Smooth muscle cell (in vitro differentiated cells): ENCODE results near the gene ROPN1L. TPM values are rescaled to one million over a fixed set of nuclear protein-coding genes. Genes with fewer than 3 reads are reported as not detected.

Source experiments
- DNase-seq: peaks from one replicate; lab custom pipeline; 2025; ENCODE audit not compliant: unreplicated experiment; lab: John Stamatoyannopoulos, UW
- H2AFZ ChIP-seq: fragments of 200-600 bp; sonication (generic); 2 replicates; pipeline ENCODE4 v1.6.0; 2016; ENCODE audit warnings: antibody characterized with exemption, low read depth, mild to moderate bottlenecking
- H3F3A ChIP-seq: fragments of 200-600 bp; sonication (generic); 2 replicates; pipeline ENCODE4 v1.6.0; 2017; ENCODE audit warnings: antibody characterized with exemption, low read depth
- H3K27ac ChIP-seq: fragments of 200-600 bp; sonication (generic); 2 replicates; pipeline ENCODE4 v1.5.1; 2016; ENCODE audit warnings: low read depth, mild to moderate bottlenecking
- H3K27me3 ChIP-seq: fragments of 200-600 bp; sonication (generic); 2 replicates; pipeline ENCODE4 v1.6.1; 2016; ENCODE audit warnings: low read depth, mild to moderate bottlenecking
- H3K36me3 ChIP-seq: fragments of 200-600 bp; sonication (generic); 2 replicates; pipeline ENCODE4 v1.5.1; 2016; ENCODE audit warnings: low read depth
- H3K4me1 ChIP-seq: fragments of 200-600 bp; sonication (generic); 2 replicates; pipeline ENCODE4 v1.5.1; 2016; ENCODE audit warnings: low read depth
- H3K4me2 ChIP-seq: fragments of 200-600 bp; sonication (generic); 2 replicates; pipeline ENCODE4 v1.6.0; 2016; ENCODE audit warnings: mild to moderate bottlenecking
- H3K4me3 ChIP-seq: fragments of 200-600 bp; sonication (generic); 2 replicates; pipeline ENCODE4 v1.5.1; 2016; ENCODE audit warnings: mild to moderate bottlenecking
- H3K79me2 ChIP-seq: fragments of 200-600 bp; sonication (generic); 2 replicates; pipeline ENCODE4 v1.6.0; 2016; ENCODE audit warnings: low read depth, mild to moderate bottlenecking
- H3K9ac ChIP-seq: fragments of 200-600 bp; sonication (generic); 2 replicates; pipeline ENCODE4 v1.6.0; 2016; ENCODE audit warnings: low read depth
- H3K9me3 ChIP-seq: fragments of 200-600 bp; sonication (generic); replicated peaks from 2 replicates; pipeline ENCODE4 v1.5.1; 2016; ENCODE audit warnings: low read depth
- H4K20me1 ChIP-seq: fragments of 200-600 bp; sonication (generic); 2 replicates; pipeline ENCODE4 v1.6.0; 2016; ENCODE audit warnings: low read depth
- CTCF ChIP-seq: fragments of 200-600 bp; sonication (generic); IDR thresholded peaks from 2 replicates; pipeline ENCODE4 v1.5.1; 2017; ENCODE audit warnings: borderline replicate concordance, mild to moderate bottlenecking, antibody characterized with exemption; ENCODE audit not compliant: insufficient read depth, poor library complexity, severe bottlenecking
- WGBS: methylation state at CpG from one replicate; pipeline ENCODE4 v1.1.7; 2016; ENCODE audit warnings: low lambda C conversion rate; 5-methylcytosine and 5-hydroxymethylcytosine counted together
- polyA plus RNA-seq: library from polyadenylated mRNA; unstranded; fragments of >200 nt; fragmentation: Nextera tagmentation; extraction: Ambion mirVana; gene quantifications from 2 replicates; pipeline ENCODE4 v1.2.1, GENCODE V29; 2016
- total RNA-seq: library from RNA; depleted of rRNA; stranded (reverse); fragments of >200 nt; gene quantifications from 2 replicates; pipeline ENCODE4 v1.2.3, GENCODE V29; 2014

Gene ROPN1L
- total and polyA plus RNA-seq, 2 experiments from 2014 or later = 3.0 TPM; not detected in 1

GRCh38 chr5:10505517-10506095 lies 63.9 kb downstream of the ROPN1L start:
- WGBS = 95% methylated on average over 8 of the region's 8 CpGs
- no peak overlapping the region for H3K4me3 ChIP-seq
- TF ChIP-seq CTCF = no peak

GRCh38 chr5:10506535-10506934 lies 64.9 kb downstream of the ROPN1L start:
- Histone ChIP-seq H3K4me2 (no peak overlapping the region), H3K9me3 (no peaks in the 10 kb centered on the region), H3K79me2 (no peaks in the 10 kb centered on the region), H3F3A (no peaks in the 10 kb centered on the region), H3K4me3 (no peak overlapping the region), H2AFZ (no peak overlapping the region), H3K27me3 (no peaks in the 10 kb centered on the region), H4K20me1 (no peaks in the 10 kb centered on the region), H3K27ac (no peak overlapping the region), H3K4me1 (no peaks in the 10 kb centered on the region), H3K9ac (no peak overlapping the region), H3K36me3 (no peaks in the 10 kb centered on the region)
- TF ChIP-seq CTCF = no peak
- over 99% methylated on average over 3 of the region's 3 CpGs for WGBS
- no peak for DNase-seq

More at GRCh38 chr5:10505517-10506095, 63.9 kb downstream of the ROPN1L start:
- DNase-seq = no peak
- H3K27ac ChIP-seq = no peak overlapping the region
- no peaks in the 10 kb centered on the region for H3K36me3 ChIP-seq
- H2AFZ ChIP-seq = no peak overlapping the region
- no peak overlapping the region for H3K9ac ChIP-seq
- no peak overlapping the region for H3K4me2 ChIP-seq
- no peaks in the 10 kb centered on the region for H4K20me1 ChIP-seq
- H3K4me1 ChIP-seq = no peaks in the 10 kb centered on the region
- no peaks in the 10 kb centered on the region for H3K79me2 ChIP-seq
- H3K9me3 ChIP-seq = no peaks in the 10 kb centered on the region
- no peaks in the 10 kb centered on the region for H3K27me3 ChIP-seq
- no peaks in the 10 kb centered on the region for H3F3A ChIP-seq

GRCh38 chr5:10507575-10508096 lies 66.0 kb downstream of the ROPN1L start:
- WGBS = 26% methylated on average over 3 of the region's 3 CpGs
- Histone ChIP-seq H3K4me3 (no peak overlapping the region), H3K9me3 (no peaks in the 10 kb centered on the region)

More at GRCh38 chr5:10507575-10508096, 66.0 kb downstream of the ROPN1L start:
- H4K20me1 ChIP-seq = no peaks in the 10 kb centered on the region
- no peak overlapping the region for H3K9ac ChIP-seq
- H3K4me2 ChIP-seq = no peak overlapping the region
- TF ChIP-seq CTCF = no peak
- H2AFZ ChIP-seq = no peak overlapping the region
- H3K27me3 ChIP-seq = no peaks in the 10 kb centered on the region
- no peaks in the 10 kb centered on the region for H3K36me3 ChIP-seq
- no peaks in the 10 kb centered on the region for H3F3A ChIP-seq
- no peaks in the 10 kb centered on the region for H3K4me1 ChIP-seq
- DNase-seq = no peak
- H3K27ac ChIP-seq = peak overlapping the region; percentile 17
- H3K79me2 ChIP-seq = no peaks in the 10 kb centered on the region
